Suprapubic skin (tissue), 4 donors: ENCODE data around the gene KCNH6. TPM values are rescaled to one million over a fixed set of nuclear protein-coding genes. Genes with fewer than 3 reads are reported as not detected.

Experiments
- DNase-seq, 2 donors: peaks; one replicate each; pipeline ENCODE4 v3.0.0-alpha.2; 2019; ENCODE audit warnings: low spot score in 2 of 2
- H3K27ac ChIP-seq: fragments of 200-600 bp; sonication (generic); one replicate; pipeline ENCODE4 v1.5.1; 2019
- H3K27me3 ChIP-seq: fragments of 200-600 bp; sonication (generic); one replicate; pipeline ENCODE4 v1.5.1; 2019
- H3K36me3 ChIP-seq: fragments of 200-600 bp; sonication (generic); one replicate; pipeline ENCODE4 v1.5.1; 2019
- H3K4me1 ChIP-seq: fragments of 200-600 bp; sonication (generic); one replicate; pipeline ENCODE4 v1.5.1; 2019
- H3K4me3 ChIP-seq: fragments of 200-600 bp; sonication (generic); one replicate; pipeline ENCODE4 v1.5.1; 2019; ENCODE audit warnings: mild to moderate bottlenecking
- H3K9me3 ChIP-seq: fragments of 200-600 bp; sonication (generic); one replicate; pipeline ENCODE4 v1.5.1; 2019
- EP300 ChIP-seq: sonication (generic); formaldehyde crosslinking; IDR thresholded peaks from one replicate; pipeline ENCODE4 v1.6.1; 2017; ENCODE audit warnings: antibody characterized with exemption
- POLR2A ChIP-seq, 2 donors: fragments of 450-650 bp; IDR thresholded peaks; one replicate each; pipeline ENCODE4 v1.6.1; 2017; ENCODE audit warnings: antibody characterized with exemption in 2 of 2, mild to moderate bottlenecking in 2 of 2, moderate library complexity in 2 of 2
- POLR2AphosphoS5 ChIP-seq, 3 donors: sonication (generic); formaldehyde crosslinking; IDR thresholded peaks; one replicate each; pipeline ENCODE4 v1.6.1; 2017; ENCODE audit warnings: antibody characterized with exemption in 3 of 3
- WGBS: methylation state at CpG from one replicate; pipeline ENCODE4 v1.1.5; 2018; 5-methylcytosine and 5-hydroxymethylcytosine counted together
- total RNA-seq, 4 donors: library from RNA; depleted of rRNA; stranded (reverse); fragments of >200 nt; gene quantifications; one replicate each; pipeline ENCODE4 v1.1.0, GENCODE V29; 2016
- TF ChIP-seq, protein P1 (sequence below), 2 donors: fragments of 200-600 bp in 1 of 2; fragments of 450-650 bp in 1 of 2; sonication (generic) in 1 of 2; IDR thresholded peaks; one replicate each; pipeline ENCODE4 v1.5.1; 2016 to 2019; ENCODE audit warnings: antibody characterized with exemption in 2 of 2, mild to moderate bottlenecking in 1 of 2, moderate library complexity in 1 of 2

KCNH6 gene
- total RNA-seq, 4 donors from 2014 or later, result not detected

DNA sequence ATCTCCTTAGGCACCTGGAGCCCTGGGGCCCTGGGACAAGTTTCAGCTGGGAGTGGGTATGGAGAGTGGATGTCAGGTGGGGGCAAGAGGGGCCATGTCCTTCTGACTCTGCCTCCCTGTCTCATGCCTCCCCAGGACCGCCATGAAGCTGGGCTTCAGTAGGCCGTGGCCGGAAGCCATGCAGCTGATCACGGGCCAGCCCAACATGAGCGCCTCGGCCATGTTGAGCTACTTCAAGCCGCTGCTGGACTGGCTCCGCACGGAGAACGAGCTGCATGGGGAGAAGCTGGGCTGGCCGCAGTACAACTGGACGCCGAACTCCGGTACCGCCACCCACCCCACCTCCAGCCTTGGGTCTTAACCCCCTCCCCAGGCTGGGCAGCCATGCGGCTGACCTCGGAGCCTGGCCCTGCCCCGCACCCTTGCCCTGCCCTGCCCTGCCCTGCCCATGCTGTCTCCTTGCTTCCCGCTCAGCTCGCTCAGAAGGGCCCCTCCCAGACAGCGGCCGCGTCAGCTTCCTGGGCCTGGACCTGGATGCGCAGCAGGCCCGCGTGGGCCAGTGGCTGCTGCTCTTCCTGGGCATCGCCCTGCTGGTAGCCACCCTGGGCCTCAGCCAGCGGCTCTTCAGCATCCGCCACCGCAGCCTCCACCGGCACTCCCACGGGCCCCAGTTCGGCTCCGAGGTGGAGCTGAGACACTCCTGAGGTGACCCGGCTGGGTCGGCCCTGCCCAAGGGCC, 26.3 kb upstream of the KCNH6 start:
- Histone ChIP-seq H3K27me3 (peaks cover 9% of the 10 kb centered on the region), H3K36me3 (no peaks in the 10 kb centered on the region), H3K4me3 (no peak overlapping the region), H3K27ac (no peak overlapping the region), H3K4me1 (no peaks in the 10 kb centered on the region), H3K9me3 (no peaks in the 10 kb centered on the region)
- 92% methylated on average over 33 of the region's 36 CpGs for WGBS
- DNase-seq, result no peak
- no peak for TF ChIP-seq POLR2A (IDR thresholded peaks at IDR 0.05)
- TF ChIP-seq EP300, result no peak
- TF ChIP-seq, protein P1, sequence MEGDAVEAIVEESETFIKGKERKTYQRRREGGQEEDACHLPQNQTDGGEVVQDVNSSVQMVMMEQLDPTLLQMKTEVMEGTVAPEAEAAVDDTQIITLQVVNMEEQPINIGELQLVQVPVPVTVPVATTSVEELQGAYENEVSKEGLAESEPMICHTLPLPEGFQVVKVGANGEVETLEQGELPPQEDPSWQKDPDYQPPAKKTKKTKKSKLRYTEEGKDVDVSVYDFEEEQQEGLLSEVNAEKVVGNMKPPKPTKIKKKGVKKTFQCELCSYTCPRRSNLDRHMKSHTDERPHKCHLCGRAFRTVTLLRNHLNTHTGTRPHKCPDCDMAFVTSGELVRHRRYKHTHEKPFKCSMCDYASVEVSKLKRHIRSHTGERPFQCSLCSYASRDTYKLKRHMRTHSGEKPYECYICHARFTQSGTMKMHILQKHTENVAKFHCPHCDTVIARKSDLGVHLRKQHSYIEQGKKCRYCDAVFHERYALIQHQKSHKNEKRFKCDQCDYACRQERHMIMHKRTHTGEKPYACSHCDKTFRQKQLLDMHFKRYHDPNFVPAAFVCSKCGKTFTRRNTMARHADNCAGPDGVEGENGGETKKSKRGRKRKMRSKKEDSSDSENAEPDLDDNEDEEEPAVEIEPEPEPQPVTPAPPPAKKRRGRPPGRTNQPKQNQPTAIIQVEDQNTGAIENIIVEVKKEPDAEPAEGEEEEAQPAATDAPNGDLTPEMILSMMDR (IDR thresholded peaks at IDR 0.05), result no peak
- no peak for TF ChIP-seq POLR2AphosphoS5 (IDR thresholded peaks at IDR 0.05)

DNA sequence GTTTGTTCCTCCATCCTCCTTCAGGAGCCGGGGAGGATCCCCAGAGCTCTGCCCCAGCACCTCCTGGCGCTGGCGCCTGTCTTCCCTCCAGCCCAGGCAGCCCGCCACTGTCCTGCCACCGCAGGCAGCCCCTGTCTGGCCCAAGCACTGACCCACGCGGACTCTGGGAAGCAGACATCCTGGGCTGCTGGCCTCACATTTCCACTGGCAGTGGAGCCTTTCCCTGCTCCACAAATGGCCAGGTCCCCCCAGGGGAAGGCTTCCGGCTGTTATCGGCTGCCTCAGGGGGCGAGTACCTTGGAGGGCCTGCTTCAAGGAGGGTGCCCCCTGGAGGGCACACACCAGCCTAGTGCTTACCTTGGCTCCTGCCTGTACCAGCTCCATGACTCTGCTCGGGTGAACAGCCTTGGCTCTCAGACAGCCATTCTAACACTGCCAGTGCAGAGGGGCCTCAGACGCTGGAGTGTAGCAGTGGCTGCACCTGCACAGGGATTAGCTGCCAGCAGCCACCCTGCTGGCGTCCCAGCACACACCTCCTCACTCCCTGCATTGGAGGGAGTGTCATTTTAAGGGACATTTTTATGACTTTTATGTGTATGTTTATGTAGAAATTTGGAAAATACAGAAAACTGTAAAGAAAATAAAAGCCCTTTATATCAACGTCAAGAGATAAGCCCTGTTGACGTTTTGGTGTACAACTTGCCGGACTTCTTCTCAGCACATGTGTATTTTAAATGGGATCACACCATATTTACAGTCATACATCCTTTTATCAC, 25.3 kb upstream of the KCNH6 start:
- H3K9me3 ChIP-seq, result no peaks in the 10 kb centered on the region
- H3K4me3 ChIP-seq, result no peak overlapping the region
- no peak overlapping the region for H3K27ac ChIP-seq
- no peaks in the 10 kb centered on the region for H3K36me3 ChIP-seq
- no peaks in the 10 kb centered on the region for H3K4me1 ChIP-seq
- peaks cover 9% of the 10 kb centered on the region for H3K27me3 ChIP-seq
- WGBS, result 75% methylated on average over 11 of the region's 16 CpGs
- DNase-seq, result no peak
- TF ChIP-seq, protein P1 (IDR thresholded peaks at IDR 0.05), result no peak
- TF ChIP-seq POLR2AphosphoS5 (IDR thresholded peaks at IDR 0.05) (no peak), EP300 (no peak), POLR2A (IDR thresholded peaks at IDR 0.05) (no peak)

DNA sequence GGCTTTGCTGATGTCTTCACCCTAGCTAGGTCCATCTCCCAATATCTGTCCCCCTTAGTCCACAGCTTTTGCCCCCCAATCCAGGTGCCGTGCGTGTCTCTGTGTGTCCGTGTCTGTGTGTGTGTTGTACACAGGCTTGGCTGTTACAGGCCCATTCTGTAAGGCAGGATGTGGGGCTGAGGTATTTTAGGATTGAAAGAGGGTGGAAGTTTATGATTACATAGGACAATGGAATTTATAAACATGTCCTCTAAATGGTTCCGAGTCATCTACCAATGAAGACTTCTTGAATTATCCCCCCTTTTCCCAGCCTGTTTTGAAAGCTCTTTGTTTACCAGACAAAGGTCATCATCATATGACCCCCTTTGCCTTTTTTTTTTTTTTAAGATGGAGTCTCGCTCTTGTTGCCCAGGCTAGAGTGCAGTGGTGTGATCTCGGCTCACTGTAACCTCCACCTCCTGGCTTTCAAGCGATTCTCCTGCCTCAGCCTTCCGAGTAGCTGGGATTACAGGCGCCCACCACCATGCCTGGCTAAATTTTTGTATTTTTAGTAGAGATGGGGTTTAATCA, 24.4 kb upstream of the KCNH6 start:
- DNase-seq, result no peak
- H3K9me3 ChIP-seq, result no peaks in the 10 kb centered on the region
- H3K36me3 ChIP-seq, result no peaks in the 10 kb centered on the region
- no peaks in the 10 kb centered on the region for H3K4me1 ChIP-seq
- no peak for TF ChIP-seq POLR2A (IDR thresholded peaks at IDR 0.05)
- TF ChIP-seq EP300, result no peak
- TF ChIP-seq, protein P1 (IDR thresholded peaks at IDR 0.05), result no peak
- no peak for TF ChIP-seq POLR2AphosphoS5 (IDR thresholded peaks at IDR 0.05)
- peaks cover 9% of the 10 kb centered on the region for H3K27me3 ChIP-seq
- H3K27ac ChIP-seq, result no peak overlapping the region
- H3K4me3 ChIP-seq, result no peak overlapping the region
- 84% methylated on average over 9 of the region's 9 CpGs for WGBS

DNA sequence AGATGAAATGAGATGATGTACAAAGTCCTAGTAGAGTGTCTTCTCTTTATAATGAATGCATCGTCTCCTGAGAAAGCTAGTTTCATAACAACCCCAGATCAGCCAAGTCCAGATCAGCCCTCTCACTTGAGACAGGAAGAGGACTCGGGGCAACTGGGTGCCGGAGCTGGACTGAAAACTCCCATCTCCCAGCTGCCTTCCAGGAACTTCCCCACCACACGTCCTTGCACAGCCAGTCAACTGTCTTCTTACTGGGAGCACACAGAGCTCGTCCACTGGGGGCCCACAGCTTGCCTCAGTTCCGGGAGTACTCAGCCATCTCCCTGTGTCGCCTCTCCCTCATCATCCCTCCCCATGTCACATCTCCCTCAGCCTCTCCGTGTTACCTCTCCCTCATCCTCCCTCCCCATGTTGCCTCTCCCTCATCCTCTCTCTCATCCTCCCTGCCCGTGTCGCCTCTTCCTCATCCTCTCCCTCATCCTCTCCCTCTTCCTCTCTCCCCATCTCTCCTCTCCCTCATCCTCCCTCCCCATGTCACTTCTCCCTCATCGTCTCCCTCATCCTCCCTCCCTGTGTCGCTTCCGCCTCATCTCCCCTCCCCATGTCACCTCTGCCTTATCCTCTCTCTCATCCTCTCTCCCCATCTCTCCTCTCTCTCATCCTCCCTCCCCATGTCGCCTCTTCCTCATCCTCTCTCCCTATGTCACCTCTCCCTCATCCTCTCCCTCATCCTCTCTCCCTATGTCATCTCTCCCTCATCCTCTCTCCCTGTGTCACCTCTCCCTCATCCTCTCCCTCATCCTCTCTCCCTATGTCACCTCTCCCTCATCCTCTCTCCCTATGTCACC, 22.4 kb upstream of the KCNH6 start:
- no peaks in the 10 kb centered on the region for H3K36me3 ChIP-seq
- WGBS, result 56% methylated on average over 14 of the region's 14 CpGs
- TF ChIP-seq EP300 (no peak), POLR2A (IDR thresholded peaks at IDR 0.05) (no peak), POLR2AphosphoS5 (IDR thresholded peaks at IDR 0.05) (no peak)
- TF ChIP-seq, protein P1 (IDR thresholded peaks at IDR 0.05), result no peak

More for the DNA sequence above, 22.4 kb upstream of the KCNH6 start:
- H3K27ac ChIP-seq, result no peak overlapping the region
- H3K27me3 ChIP-seq, result peaks cover 17% of the 10 kb centered on the region
- DNase-seq, result no peak
- no peak overlapping the region for H3K4me3 ChIP-seq
- H3K9me3 ChIP-seq, result no peaks in the 10 kb centered on the region
- no peaks in the 10 kb centered on the region for H3K4me1 ChIP-seq
